OCI-LY7 (cell line): ENCODE data around the gene CISD3. TPM values are rescaled to one million over a fixed set of nuclear protein-coding genes. Genes with fewer than 3 reads are reported as not detected.

ENCODE experiments used
- BruUV-seq: library from RNA; stranded (reverse); fragments of 400-500 nt; replicated peaks from 2 replicates; lab custom pipeline; 2021; lab: Mats Ljungman, UMichigan
- CTCF ChIA-PET: fragments of 300-600 bp; sonication (Branson Sonifier 250); formaldehyde crosslinking; loops from one replicate; lab custom pipeline; 2022; ENCODE audit warnings: antibody characterized with exemption; ENCODE audit not compliant: unreplicated experiment; lab: Charles Lee
- POLR2A ChIA-PET: fragments of 300-600 bp; sonication (Branson Sonifier 250); formaldehyde crosslinking; loops from one replicate; lab custom pipeline; 2022; ENCODE audit warnings: antibody characterized with exemption; lab: Charles Lee
- DNase-seq: peaks from one replicate; pipeline ENCODE4 v3.0.0-alpha.2; 2015; ENCODE audit warnings: low spot score
- H2AFZ ChIP-seq: fragments of 200-600 bp; sonication (generic), shearing (Covaris generic); 2 replicates; pipeline ENCODE4 v1.6.1; 2014; ENCODE audit warnings: mild to moderate bottlenecking, antibody characterized with exemption, low read length, moderate library complexity
- H3K27ac ChIP-seq: fragments of 200-600 bp; sonication (generic); 2 replicates; pipeline ENCODE4 v1.5.1; 2014; ENCODE audit warnings: mixed run types, low read depth, mild to moderate bottlenecking, moderate library complexity, low read length, inconsistent platforms; ENCODE audit not compliant: poor library complexity, severe bottlenecking
- H3K36me3 ChIP-seq: fragments of 200-600 bp; sonication (generic); 2 replicates; pipeline ENCODE4 v1.6.1; 2014; ENCODE audit warnings: mild to moderate bottlenecking, antibody characterized with exemption, low read length, moderate library complexity, mixed read lengths; ENCODE audit not compliant: insufficient read depth
- H3K4me1 ChIP-seq: fragments of 200-600 bp; sonication (generic); 2 replicates; pipeline ENCODE4 v1.5.1; 2014; ENCODE audit warnings: mild to moderate bottlenecking, low read length; ENCODE audit not compliant: insufficient read depth, poor library complexity, severe bottlenecking
- H3K4me2 ChIP-seq: fragments of 200-600 bp; sonication (generic); 2 replicates; pipeline ENCODE4 v1.6.1; 2014; ENCODE audit warnings: mild to moderate bottlenecking, low read length
- H3K4me3 ChIP-seq: fragments of 200-600 bp; sonication (generic); 2 replicates; pipeline ENCODE4 v1.5.1; 2014; ENCODE audit warnings: mild to moderate bottlenecking, low read depth, low read length; ENCODE audit not compliant: poor library complexity, severe bottlenecking
- H3K79me2 ChIP-seq: fragments of 200-600 bp; sonication (generic); 2 replicates; pipeline ENCODE4 v1.6.1; 2016; ENCODE audit warnings: low read depth, mild to moderate bottlenecking, low read length, moderate library complexity, mixed read lengths; ENCODE audit not compliant: insufficient read depth
- H3K9me2 ChIP-seq: fragments of 200-600 bp; sonication (generic); 2 replicates; pipeline ENCODE4 v1.6.1; 2016; ENCODE audit warnings: mild to moderate bottlenecking, low read length, mixed read lengths; ENCODE audit not compliant: insufficient read depth
- H3K9me3 ChIP-seq: fragments of 200-600 bp; sonication (generic); 2 replicates; pipeline ENCODE4 v1.6.1; 2014; ENCODE audit warnings: mild to moderate bottlenecking, mixed run types, low read length, mixed read lengths
- H4K20me1 ChIP-seq: fragments of 200-600 bp; sonication (generic); 2 replicates; pipeline ENCODE4 v1.6.1; 2014; ENCODE audit warnings: mild to moderate bottlenecking, antibody characterized with exemption, low read length, moderate library complexity, mixed read lengths; ENCODE audit not compliant: insufficient read depth
- EZH2phosphoT487 ChIP-seq: fragments of 200-600 bp; sonication (generic); IDR thresholded peaks from 2 replicates; pipeline ENCODE4 v1.6.1; 2018; ENCODE audit warnings: low read depth, borderline replicate concordance, mild to moderate bottlenecking, mixed run types, antibody characterized with exemption, low read length, moderate library complexity, mixed read lengths
- intact Hi-C: fragments of 100-400 bp; cut with micrococcal nuclease; formaldehyde crosslinking; loops from one replicate; pipeline ENCODE4 v1.10.0; 2022; ENCODE audit not compliant: unreplicated experiment
- total RNA-seq, 2 experiments: library from RNA; depleted of rRNA in 1 of 2; stranded (reverse); fragments of >200 nt in 1 of 2; shearing (Covaris generic) in 1 of 2; gene quantifications; 2 replicates each; pipeline ENCODE4 v1.2.3, GENCODE V29; 2014 to 2022
- TF ChIP-seq, protein P1 (sequence below): fragments of 200-600 bp; sonication (generic); conservative IDR thresholded peaks from 2 replicates; pipeline ENCODE4 v1.5.1; 2014; ENCODE audit warnings: mild to moderate bottlenecking, antibody characterized with exemption, low read length, moderate library complexity, mixed read lengths

Gene CISD3
- total RNA-seq, 2 experiments from 2014 or later: 13.4 to 25.1 TPM

DNA sequence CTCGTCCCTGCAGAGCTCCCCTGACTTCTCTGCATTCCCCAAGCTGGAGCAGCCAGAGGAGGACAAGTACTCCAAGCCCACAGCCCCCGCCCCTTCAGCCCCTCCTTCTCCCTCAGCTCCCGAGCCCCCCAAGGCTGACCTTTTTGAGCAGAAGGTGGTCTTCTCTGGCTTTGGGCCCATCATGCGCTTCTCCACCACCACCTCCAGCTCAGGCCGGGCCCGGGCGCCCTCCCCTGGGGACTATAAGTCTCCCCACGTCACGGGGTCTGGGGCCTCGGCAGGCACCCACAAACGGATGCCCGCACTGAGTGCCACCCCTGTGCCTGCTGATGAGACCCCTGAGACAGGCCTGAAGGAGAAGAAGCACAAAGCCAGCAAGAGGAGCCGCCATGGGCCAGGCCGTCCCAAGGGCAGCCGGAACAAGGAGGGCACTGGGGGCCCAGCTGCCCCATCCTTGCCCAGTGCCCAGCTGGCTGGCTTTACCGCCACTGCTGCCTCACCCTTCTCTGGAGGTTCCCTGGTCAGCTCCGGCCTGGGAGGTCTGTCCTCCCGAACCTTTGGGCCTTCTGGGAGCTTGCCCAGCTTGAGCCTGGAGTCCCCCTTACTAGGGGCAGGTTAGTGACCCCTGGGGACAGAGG, 13.7 kb upstream of the CISD3 start:
- CTCF ChIA-PET: no interaction called here

DNA sequence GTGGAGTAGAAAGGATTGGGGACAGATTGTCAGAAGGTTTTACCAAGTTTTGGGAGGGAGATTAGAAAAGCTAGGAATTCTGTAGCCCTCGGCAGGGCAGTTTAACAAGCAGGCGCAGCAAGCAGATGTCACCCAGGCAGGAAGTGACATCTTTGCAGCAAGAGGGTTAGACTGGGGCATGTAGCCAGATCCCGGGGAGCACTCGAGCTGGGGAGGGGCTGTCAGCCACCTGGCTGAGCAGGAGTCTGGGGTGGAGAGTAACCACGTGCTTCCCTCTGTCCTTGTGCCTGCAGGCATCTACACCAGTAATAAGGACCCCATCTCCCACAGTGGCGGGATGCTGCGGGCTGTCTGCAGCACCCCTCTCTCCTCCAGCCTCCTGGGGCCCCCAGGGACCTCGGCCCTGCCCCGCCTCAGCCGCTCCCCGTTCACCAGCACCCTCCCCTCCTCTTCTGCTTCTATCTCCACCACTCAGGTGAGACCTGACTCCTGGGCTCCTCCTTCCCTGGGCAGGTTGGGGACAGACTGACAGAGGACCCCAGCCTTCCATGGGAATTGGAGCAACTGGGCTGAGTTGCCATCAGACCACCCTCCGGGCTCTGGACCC, 12.9 kb upstream of the CISD3 start:
- Histone ChIP-seq H3K9me3 (no peaks in the 10 kb centered on the region), H3K4me1 (peaks cover 28% of the 10 kb centered on the region), H3K4me3 (no peak overlapping the region), H4K20me1 (no peaks in the 10 kb centered on the region), H3K4me2 (no peak overlapping the region), H3K36me3 (peaks cover 91% of the 10 kb centered on the region), H2AFZ (no peak overlapping the region), H3K27ac (no peak overlapping the region), H3K79me2 (no peaks in the 10 kb centered on the region), H3K9me2 (no peaks in the 10 kb centered on the region)
- no peak for TF ChIP-seq EZH2phosphoT487
- TF ChIP-seq, protein P1, sequence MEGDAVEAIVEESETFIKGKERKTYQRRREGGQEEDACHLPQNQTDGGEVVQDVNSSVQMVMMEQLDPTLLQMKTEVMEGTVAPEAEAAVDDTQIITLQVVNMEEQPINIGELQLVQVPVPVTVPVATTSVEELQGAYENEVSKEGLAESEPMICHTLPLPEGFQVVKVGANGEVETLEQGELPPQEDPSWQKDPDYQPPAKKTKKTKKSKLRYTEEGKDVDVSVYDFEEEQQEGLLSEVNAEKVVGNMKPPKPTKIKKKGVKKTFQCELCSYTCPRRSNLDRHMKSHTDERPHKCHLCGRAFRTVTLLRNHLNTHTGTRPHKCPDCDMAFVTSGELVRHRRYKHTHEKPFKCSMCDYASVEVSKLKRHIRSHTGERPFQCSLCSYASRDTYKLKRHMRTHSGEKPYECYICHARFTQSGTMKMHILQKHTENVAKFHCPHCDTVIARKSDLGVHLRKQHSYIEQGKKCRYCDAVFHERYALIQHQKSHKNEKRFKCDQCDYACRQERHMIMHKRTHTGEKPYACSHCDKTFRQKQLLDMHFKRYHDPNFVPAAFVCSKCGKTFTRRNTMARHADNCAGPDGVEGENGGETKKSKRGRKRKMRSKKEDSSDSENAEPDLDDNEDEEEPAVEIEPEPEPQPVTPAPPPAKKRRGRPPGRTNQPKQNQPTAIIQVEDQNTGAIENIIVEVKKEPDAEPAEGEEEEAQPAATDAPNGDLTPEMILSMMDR: no peak
- no peak for DNase-seq
- no TSS peak for BruUV-seq
- CTCF ChIA-PET: no interaction called here
- POLR2A ChIA-PET: no interaction called here
- intact Hi-C loops: no loop called here

More for the DNA sequence above, 13.7 kb upstream of the CISD3 start:
- Histone ChIP-seq H3K4me1 (peaks cover 22% of the 10 kb centered on the region), H3K4me3 (no peak overlapping the region), H2AFZ (no peak overlapping the region), H3K27ac (no peak overlapping the region), H3K36me3 (peaks cover 91% of the 10 kb centered on the region), H3K9me2 (no peaks in the 10 kb centered on the region), H3K79me2 (no peaks in the 10 kb centered on the region), H4K20me1 (no peaks in the 10 kb centered on the region), H3K9me3 (no peaks in the 10 kb centered on the region), H3K4me2 (no peak overlapping the region)
- intact Hi-C loops: no loop called here
- BruUV-seq: no TSS peak
- POLR2A ChIA-PET: no interaction called here
- TF ChIP-seq, protein P1: no peak
- no peak for TF ChIP-seq EZH2phosphoT487
- DNase-seq: no peak
